Ishikawa (cell line): Measurements from ENCODE around the gene HOMER3.

ENCODE experiments used
- CEBPB ChIP-seq: IDR thresholded peaks from 2 replicates; pipeline ENCODE4 v1.6.1; 2012
- EGR1 ChIP-seq: IDR thresholded peaks from 2 replicates; pipeline ENCODE4 v1.6.1; 2012
- EP300 ChIP-seq: IDR thresholded peaks from 2 replicates; pipeline ENCODE4 v1.6.1; 2012; ENCODE audit warnings: borderline replicate concordance
- FOXM1 ChIP-seq: IDR thresholded peaks from 2 replicates; pipeline ENCODE4 v1.6.1; 2012; ENCODE audit warnings: low read depth, borderline replicate concordance
- MAX ChIP-seq: IDR thresholded peaks from 2 replicates; pipeline ENCODE4 v1.6.1; 2012
- NFIC ChIP-seq: IDR thresholded peaks from 2 replicates; pipeline ENCODE4 v1.6.1; 2012
- RAD21 ChIP-seq: IDR thresholded peaks from 2 replicates; pipeline ENCODE4 v1.6.1; 2012; ENCODE audit warnings: low read depth
- REST ChIP-seq: IDR thresholded peaks from 2 replicates; pipeline ENCODE4 v1.6.1; 2012; ENCODE audit warnings: low read depth, mild to moderate bottlenecking
- TAF1 ChIP-seq: IDR thresholded peaks from 2 replicates; pipeline ENCODE4 v1.6.1; 2012; ENCODE audit warnings: low read depth, mild to moderate bottlenecking
- TEAD4 ChIP-seq: IDR thresholded peaks from 2 replicates; pipeline ENCODE4 v1.6.1; 2012
- USF1 ChIP-seq: IDR thresholded peaks from 2 replicates; pipeline ENCODE4 v1.6.1; 2012
- YY1 ChIP-seq: IDR thresholded peaks from 2 replicates; pipeline ENCODE4 v1.6.1; 2012; ENCODE audit warnings: low read depth
- ZBTB7A ChIP-seq: IDR thresholded peaks from 2 replicates; pipeline ENCODE4 v1.6.1; 2012; ENCODE audit warnings: low read depth

The HOMER3 gene

DNA sequence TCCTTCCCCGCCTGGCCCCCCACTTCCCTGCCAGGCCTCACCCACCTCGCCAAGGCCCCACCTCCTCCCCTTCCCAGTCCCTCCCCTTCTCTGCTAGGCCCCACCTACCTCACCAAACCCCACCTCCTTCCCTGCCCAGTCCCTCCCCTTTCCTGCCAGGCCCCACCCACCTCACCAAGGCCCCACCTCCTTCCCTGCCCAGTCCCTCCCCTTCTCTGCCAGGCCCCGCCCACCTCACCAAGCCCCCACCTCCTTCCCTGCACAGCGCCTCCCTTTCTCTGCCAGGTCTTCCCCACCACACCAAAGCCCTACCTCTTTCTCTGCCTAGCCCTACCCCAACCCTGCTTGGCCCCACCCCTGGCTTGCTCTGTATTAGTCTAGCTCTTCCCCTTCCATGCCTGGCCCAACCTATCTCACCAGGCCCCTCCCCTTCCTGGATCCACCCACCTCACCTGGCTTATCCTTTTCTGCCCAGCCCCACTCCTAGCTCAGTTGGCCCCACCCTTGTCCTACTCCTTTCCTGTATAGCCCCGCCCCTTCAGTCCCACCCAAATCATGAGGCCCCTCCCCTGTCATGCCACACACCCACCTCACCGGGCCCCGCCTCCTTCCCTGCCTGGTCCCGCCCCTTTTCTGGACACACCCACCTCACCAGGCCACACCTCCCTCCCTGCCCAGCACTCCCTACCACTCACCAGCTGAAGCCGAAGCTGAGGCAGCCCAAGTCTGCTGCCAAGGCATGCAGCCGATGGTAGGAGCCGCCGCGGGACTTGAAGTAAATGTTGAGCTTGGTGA is 61.2 kb downstream of the HOMER3 start:
- TF ChIP-seq TEAD4, result no peak
- no peak for TF ChIP-seq YY1
- no peak for TF ChIP-seq TAF1
- no peak for TF ChIP-seq ZBTB7A
- no peak for TF ChIP-seq EGR1
- TF ChIP-seq REST, result no peak
- no peak for TF ChIP-seq USF1
- TF ChIP-seq MAX, result peak; percentile 62
- no peak for TF ChIP-seq EP300
- no peak for TF ChIP-seq FOXM1
- no peak for TF ChIP-seq CEBPB
- no peak for TF ChIP-seq NFIC
- TF ChIP-seq RAD21, result peak; percentile 14; the same call in 1 of the 2 replicates
